Measurements from ENCODE around the gene OR52A5. TPM values are rescaled to one million over a fixed set of nuclear protein-coding genes. Genes with fewer than 3 reads are reported as not detected.
A peak's percentile ranks its signal among the peaks of the same experiment; 100 is the strongest.

Gene OR52A5
- total RNA-seq, 1 donor from 2014 or later, result not detected

DNA sequence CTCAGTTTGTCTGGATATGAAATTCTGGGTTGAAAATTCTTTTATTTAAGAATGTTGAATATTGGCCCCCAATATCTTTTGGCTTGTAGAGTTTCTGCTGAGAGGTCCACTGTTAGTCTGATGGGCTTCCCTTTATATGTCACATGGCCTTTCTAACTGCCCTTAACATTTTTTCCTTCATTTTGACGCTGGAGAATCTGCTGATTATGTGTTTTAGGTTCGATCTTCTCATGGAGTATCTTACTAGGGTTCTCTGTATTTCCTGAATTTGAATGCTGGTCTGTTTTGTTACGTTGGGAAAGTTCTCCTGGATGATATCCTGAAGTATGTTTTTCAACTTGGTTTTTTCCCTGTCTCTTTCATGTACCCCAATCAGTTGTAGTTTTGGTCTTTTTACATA lies 22.8 kb downstream of the OR52A5 start:
- DNase-seq, result no peak

- no peak for DNase-seq
Measured at GRCh38 chr11:5107285-5107684, 30.9 kb downstream of the OR52A5 start.

- DNase-seq, result no peak
Measured at GRCh38 chr11:5103066-5103465, 35.1 kb downstream of the OR52A5 start.

GRCh38 chr11:5102246-5102645 lies 35.9 kb downstream of the OR52A5 start:
- no peak for DNase-seq

DNA sequence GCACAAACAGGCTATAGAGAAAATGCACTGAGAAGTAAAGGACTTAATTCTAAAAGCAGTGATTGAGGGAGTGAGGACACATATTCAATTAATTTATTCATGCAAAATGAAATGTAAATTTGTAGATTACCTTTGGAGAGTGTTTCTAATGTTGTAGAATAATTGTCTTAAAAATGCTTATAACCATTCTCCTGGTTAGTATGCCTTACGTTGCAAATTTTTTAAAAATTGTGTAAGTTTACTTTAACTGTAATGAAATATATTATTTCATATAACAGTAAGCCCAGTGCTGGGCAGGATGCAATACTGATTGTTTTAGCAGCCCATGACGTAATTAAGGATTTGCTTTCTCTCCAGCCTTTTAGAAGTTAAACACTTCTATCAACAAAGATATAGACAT lies 42.1 kb downstream of the OR52A5 start:
- no peak for DNase-seq

GRCh38 chr11:5092821-5093585 lies 45.2 kb downstream of the OR52A5 start:
- peak; percentile 39 for DNase-seq

- no peak for DNase-seq
Measured at GRCh38 chr11:5090668-5091067, 47.5 kb downstream of the OR52A5 start.

DNA sequence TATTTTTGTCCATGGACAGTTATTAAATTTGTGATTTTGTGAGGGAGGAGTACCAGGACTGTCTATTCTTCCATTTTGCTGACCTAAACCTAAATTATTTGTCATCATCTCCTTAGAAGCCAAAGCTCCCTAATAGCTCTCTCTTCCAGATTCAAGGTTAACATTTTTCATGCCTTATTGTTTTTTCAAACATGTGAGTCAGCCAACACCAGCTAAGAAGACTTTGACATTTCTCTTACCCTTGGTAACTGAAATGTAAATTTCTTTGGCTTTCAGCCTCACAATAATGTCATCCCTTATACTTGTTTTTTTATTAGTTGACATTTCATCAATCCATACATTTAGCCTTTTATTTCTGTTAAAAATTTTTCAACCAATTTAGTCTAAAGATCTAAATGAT lies 49.6 kb downstream of the OR52A5 start:
- DNase-seq, result no peak

DNA sequence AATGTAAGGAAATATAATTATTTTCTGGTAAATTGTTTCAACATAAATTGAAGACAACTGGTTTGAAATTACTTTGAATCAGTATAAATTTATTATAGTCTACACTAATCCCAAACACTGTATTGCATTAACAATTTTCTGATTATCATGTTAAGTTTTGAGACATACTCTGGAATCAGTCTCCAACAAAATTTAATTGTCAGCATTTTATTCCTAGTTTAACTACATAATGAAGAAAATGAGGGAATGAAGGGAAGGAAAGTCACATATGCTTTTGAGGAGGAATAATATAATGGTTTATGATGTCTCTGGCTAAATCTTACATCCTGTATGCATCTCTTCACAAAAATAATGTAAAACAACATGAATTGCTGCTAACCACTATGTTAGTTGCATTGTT lies 54.6 kb downstream of the OR52A5 start:
- DNase-seq, result no peak

DNA sequence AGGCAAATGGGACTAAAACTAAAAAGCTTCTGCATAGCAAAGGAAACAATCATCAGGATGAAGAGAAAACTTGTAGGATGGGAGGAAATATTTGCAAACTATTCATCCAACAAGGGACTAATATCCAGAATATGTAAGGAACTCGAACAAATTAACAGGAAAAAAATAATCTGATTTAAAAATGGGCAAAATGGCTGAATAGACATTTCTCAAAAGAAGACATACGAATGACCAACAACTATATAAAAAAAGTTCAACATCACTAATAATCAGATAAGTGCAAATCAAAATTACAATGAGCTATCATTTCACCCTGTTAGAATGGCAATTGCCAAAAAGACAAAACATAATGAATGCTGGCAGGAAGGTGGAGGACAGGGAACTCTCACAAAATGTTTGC lies 56.8 kb downstream of the OR52A5 start:
- no peak for DNase-seq

Other genes with a start within 250 kb of the OR52A5 start
- gene OR51A7, start 234.6 kb downstream of the OR52A5 start, total RNA-seq, result not detected
- gene OR51G2, start 219.0 kb downstream of the OR52A5 start, total RNA-seq, result not detected
- not detected for gene OR51G1, start 214.0 kb downstream of the OR52A5 start, total RNA-seq
- not detected for gene OR51A4, start 190.8 kb downstream of the OR52A5 start, total RNA-seq
- not detected for gene OR51A2, start 182.6 kb downstream of the OR52A5 start, total RNA-seq
- gene OR51L1, start 143.5 kb downstream of the OR52A5 start, total RNA-seq, result not detected
- gene OR52J3, start 91.8 kb downstream of the OR52A5 start, total RNA-seq, result not detected
- gene OR52E2, start 78.7 kb downstream of the OR52A5 start, total RNA-seq, result not detected
- gene OR52E1, start 68.8 kb downstream of the OR52A5 start, total RNA-seq, result not detected
- not detected for gene OR52A1, start 16.4 kb upstream of the OR52A5 start, total RNA-seq
- not detected for gene OR51V1, start 62.3 kb upstream of the OR52A5 start, total RNA-seq
- gene HBB, start 88.7 kb upstream of the OR52A5 start, total RNA-seq, result 2,108 TPM
- not detected for gene HBD, start 96.1 kb upstream of the OR52A5 start, total RNA-seq
- 299 TPM for gene HBG1, start 111.5 kb upstream of the OR52A5 start, total RNA-seq
- 12,811 TPM for gene HBG2, start 116.4 kb upstream of the OR52A5 start, total RNA-seq
- 27.0 TPM for gene HBE1, start 131.6 kb upstream of the OR52A5 start, total RNA-seq
- gene OR51B4, start 163.6 kb upstream of the OR52A5 start, total RNA-seq, result not detected
- gene OR51B2, start 185.9 kb upstream of the OR52A5 start, total RNA-seq, result 0.59 TPM
- 0.30 TPM for gene OR51B5, start 205.2 kb upstream of the OR52A5 start, total RNA-seq
- not detected for gene OR51B6, start 213.2 kb upstream of the OR52A5 start, total RNA-seq
- gene OR51M1, start 245.5 kb upstream of the OR52A5 start, total RNA-seq, result not detected

Data from skin of body (tissue), 2 donors.